DND-41 (cell line): ENCODE measurements around the gene OTULINL.
A peak's percentile ranks its signal among the peaks of the same experiment; 100 is the strongest.

Experiments used
- ATAC-seq: fragments of 200-7000 bp; cut with Tn5 transposase; 3 replicates; pipeline ENCODE4 v1.9.1; 2021; ENCODE audit warnings: low read depth; ENCODE audit not compliant: insufficient read depth
- DNase-seq: peaks from one replicate; pipeline ENCODE4 v3.0.0-alpha.2; 2020
- H2AFZ ChIP-seq: 2 replicates; pipeline ENCODE4 v1.6.0; 2012; ENCODE audit warnings: low read depth, low read length
- H3K27ac ChIP-seq: 2 replicates; pipeline ENCODE4 v1.5.1; 2012; ENCODE audit warnings: low read length, inconsistent platforms
- H3K27me3 ChIP-seq: fragments of 200-600 bp; sonication (generic); 2 replicates; pipeline ENCODE4 v1.6.0; 2012; ENCODE audit warnings: low read length, mild to moderate bottlenecking, inconsistent platforms; ENCODE audit not compliant: insufficient read depth, poor library complexity
- H3K36me3 ChIP-seq: 2 replicates; pipeline ENCODE4 v1.5.1; 2012; ENCODE audit warnings: low read length, inconsistent platforms; ENCODE audit not compliant: insufficient read depth
- H3K4me1 ChIP-seq: 2 replicates; pipeline ENCODE4 v1.5.1; 2012; ENCODE audit warnings: mild to moderate bottlenecking, low read length; ENCODE audit not compliant: insufficient read depth
- H3K4me2 ChIP-seq: 2 replicates; pipeline ENCODE4 v1.6.0; 2012; ENCODE audit warnings: mild to moderate bottlenecking, moderate library complexity, low read length, inconsistent platforms; ENCODE audit not compliant: insufficient read depth
- H3K4me3 ChIP-seq, 2 experiments: fragments of 200-600 bp in 1 of 2; shearing (Covaris generic) in 1 of 2; 2 replicates each; pipeline ENCODE4 v1.5.1; 2012 to 2016; ENCODE audit warnings: inconsistent platforms in 2 of 2, low read length in 2 of 2, mild to moderate bottlenecking in 2 of 2, low read depth in 1 of 2, moderate library complexity in 1 of 2
- H3K79me2 ChIP-seq: 2 replicates; pipeline ENCODE4 v1.6.0; 2012; ENCODE audit warnings: low read length, inconsistent platforms; ENCODE audit not compliant: insufficient read depth
- H3K9ac ChIP-seq: 2 replicates; pipeline ENCODE4 v1.6.0; 2012; ENCODE audit warnings: low read depth, mild to moderate bottlenecking, inconsistent platforms, low read length, moderate library complexity
- H3K9me3 ChIP-seq: 2 replicates; pipeline ENCODE4 v1.5.1; 2012; ENCODE audit warnings: low read length, moderate library complexity, mild to moderate bottlenecking, inconsistent platforms; ENCODE audit not compliant: insufficient read depth, severe bottlenecking
- H4K20me1 ChIP-seq: 2 replicates; pipeline ENCODE4 v1.6.0; 2012; ENCODE audit warnings: low read length; ENCODE audit not compliant: insufficient read depth
- EZH2 ChIP-seq: IDR thresholded peaks from 3 replicates; pipeline ENCODE4 v1.6.1; 2012; ENCODE audit warnings: borderline replicate concordance, low read depth, mild to moderate bottlenecking, moderate library complexity, low read length, inconsistent platforms; ENCODE audit not compliant: severe bottlenecking
- TF ChIP-seq, protein P1 (sequence below): IDR thresholded peaks from 2 replicates; pipeline ENCODE4 v1.5.1; 2012; ENCODE audit warnings: borderline replicate concordance, low read length, moderate library complexity, mild to moderate bottlenecking; ENCODE audit not compliant: poor library complexity, severe bottlenecking; ENCODE audit errors: extremely low read depth

Gene OTULINL

DNA sequence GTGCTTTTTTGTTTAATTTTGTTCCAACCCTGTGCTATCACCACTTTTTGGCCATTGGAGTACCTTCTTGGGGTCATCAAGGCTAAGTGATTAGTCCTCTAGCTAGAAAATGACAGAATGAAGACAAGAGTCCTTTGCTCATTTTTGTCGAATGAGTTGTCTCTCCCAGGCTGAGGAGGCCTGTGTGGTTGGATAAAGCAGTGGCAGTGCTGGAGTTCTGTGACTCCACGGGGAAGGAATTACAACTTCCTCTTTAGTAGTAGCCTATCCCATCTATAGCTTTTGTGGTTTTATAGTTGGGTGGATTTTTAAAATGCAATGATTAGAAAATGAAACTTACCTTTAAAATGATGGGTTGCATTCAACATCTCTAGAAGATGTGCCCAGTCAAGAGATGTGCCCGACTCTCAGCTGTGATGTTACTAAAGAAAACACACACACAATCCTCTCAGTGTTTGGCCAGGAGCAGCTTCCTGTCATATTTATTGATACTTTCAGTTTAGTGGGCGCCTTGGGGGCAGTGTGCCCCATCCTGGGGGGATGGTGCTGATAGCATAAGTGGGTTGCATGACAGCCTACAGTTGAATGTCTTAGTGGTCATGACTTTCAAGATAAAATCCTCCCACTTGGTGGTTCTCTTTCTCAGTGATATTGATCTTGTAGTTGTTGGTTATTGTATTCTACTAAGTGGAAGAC lies 11.9 kb downstream of the OTULINL start:
- peaks cover 15% of the 10 kb centered on the region for H3K4me1 ChIP-seq
- ATAC-seq (no peak), DNase-seq (no peak)
- H3K9ac ChIP-seq, result no peak overlapping the region
- H3K27ac ChIP-seq, result no peak overlapping the region
- H3K27me3 ChIP-seq, result no peaks in the 10 kb centered on the region
- TF ChIP-seq, protein P1, sequence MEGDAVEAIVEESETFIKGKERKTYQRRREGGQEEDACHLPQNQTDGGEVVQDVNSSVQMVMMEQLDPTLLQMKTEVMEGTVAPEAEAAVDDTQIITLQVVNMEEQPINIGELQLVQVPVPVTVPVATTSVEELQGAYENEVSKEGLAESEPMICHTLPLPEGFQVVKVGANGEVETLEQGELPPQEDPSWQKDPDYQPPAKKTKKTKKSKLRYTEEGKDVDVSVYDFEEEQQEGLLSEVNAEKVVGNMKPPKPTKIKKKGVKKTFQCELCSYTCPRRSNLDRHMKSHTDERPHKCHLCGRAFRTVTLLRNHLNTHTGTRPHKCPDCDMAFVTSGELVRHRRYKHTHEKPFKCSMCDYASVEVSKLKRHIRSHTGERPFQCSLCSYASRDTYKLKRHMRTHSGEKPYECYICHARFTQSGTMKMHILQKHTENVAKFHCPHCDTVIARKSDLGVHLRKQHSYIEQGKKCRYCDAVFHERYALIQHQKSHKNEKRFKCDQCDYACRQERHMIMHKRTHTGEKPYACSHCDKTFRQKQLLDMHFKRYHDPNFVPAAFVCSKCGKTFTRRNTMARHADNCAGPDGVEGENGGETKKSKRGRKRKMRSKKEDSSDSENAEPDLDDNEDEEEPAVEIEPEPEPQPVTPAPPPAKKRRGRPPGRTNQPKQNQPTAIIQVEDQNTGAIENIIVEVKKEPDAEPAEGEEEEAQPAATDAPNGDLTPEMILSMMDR, result no peak
- TF ChIP-seq EZH2, result no peak
- no peaks in the 10 kb centered on the region for H3K36me3 ChIP-seq
- H2AFZ ChIP-seq, result no peak overlapping the region
- no peaks in the 10 kb centered on the region for H4K20me1 ChIP-seq
- no peaks in the 10 kb centered on the region for H3K79me2 ChIP-seq
- no peak overlapping the region for H3K4me2 ChIP-seq
- no peak overlapping the region for H3K4me3 ChIP-seq
- H3K9me3 ChIP-seq, result no peaks in the 10 kb centered on the region

DNA sequence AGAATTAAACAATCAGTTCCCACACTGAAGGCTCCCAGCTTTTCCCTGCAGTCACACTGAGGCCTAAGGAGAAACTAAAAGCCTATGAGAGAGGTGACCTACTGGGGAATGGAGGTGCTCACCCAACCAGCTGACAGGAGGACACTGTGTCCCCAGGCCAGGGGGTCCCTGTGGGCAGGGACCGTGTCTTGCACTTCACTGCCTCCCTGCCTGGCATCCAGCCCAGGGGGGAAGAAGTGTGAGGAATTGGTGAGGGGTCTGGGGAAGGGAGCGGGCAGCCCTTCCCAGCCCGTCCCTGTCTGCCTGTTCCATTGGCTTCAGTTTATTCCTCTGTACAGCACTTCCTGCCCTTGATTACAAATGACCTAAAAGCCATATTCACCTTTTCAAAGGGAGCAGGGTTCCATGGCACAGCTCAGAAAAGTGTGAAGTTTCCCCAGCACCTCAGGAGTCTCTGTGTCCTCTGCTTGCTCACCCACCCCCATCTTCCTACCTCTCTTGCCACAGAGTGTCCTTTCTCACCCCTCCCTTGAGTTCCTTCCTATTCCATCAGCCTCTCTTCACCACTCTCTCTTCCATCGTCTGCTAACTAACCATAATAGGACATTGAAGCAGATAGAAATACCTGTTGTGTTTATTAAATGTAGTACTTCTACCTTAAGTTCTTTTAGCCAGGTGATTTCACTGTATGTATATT lies 12.9 kb downstream of the OTULINL start:
- Histone ChIP-seq H3K9ac (no peak overlapping the region), H4K20me1 (no peaks in the 10 kb centered on the region), H2AFZ (no peak overlapping the region), H3K79me2 (no peaks in the 10 kb centered on the region), H3K27me3 (no peaks in the 10 kb centered on the region), H3K4me3 (no peak overlapping the region), H3K36me3 (no peaks in the 10 kb centered on the region), H3K4me2 (no peak overlapping the region), H3K27ac (no peak overlapping the region), H3K9me3 (no peaks in the 10 kb centered on the region), H3K4me1 (peaks cover 15% of the 10 kb centered on the region)
- ATAC-seq (no peak), DNase-seq (no peak)
- TF ChIP-seq, protein P1, result no peak
- TF ChIP-seq EZH2, result no peak

DNA sequence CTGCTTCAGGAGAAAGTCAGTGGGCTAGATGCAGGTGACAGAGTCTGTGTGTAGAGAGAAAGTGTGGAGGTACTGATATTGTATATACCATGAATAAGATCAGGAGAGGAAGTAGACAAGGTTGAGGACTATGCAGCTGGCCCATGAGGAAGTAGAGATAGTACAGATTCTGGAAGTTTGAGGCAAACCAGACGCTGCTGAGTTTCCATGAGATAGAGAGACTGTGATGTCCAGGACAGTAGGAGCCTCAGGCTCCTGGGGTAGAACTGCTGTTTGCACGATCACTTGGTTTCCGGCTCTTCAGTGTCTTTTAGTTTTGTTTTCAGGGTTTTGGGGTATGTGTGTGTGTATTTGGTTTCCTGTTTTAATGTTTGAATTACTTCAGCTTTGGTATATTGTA lies 13.6 kb downstream of the OTULINL start:
- H3K36me3 ChIP-seq, result no peaks in the 10 kb centered on the region
- no peaks in the 10 kb centered on the region for H3K79me2 ChIP-seq
- H2AFZ ChIP-seq, result no peak overlapping the region
- H3K27me3 ChIP-seq, result no peaks in the 10 kb centered on the region
- H3K4me3 ChIP-seq, result no peak overlapping the region
- peak; percentile 6 for DNase-seq
- H3K27ac ChIP-seq, result no peak overlapping the region
- TF ChIP-seq EZH2, result no peak
- TF ChIP-seq, protein P1, result no peak
- ATAC-seq, result peak; percentile 79
- no peak overlapping the region for H3K9ac ChIP-seq
- no peaks in the 10 kb centered on the region for H4K20me1 ChIP-seq
- no peaks in the 10 kb centered on the region for H3K9me3 ChIP-seq
- H3K4me2 ChIP-seq, result peak overlapping the region; percentile 51; the same call in 1 of the 2 replicates
- peaks cover 15% of the 10 kb centered on the region for H3K4me1 ChIP-seq
